ENCODE measurements around the gene CHST8.

CHST8 gene

GRCh38 chr19:33766623-33767022 is 144.9 kb downstream of the CHST8 start:
- no peak for DNase-seq

GRCh38 chr19:33767898-33768413 is 146.2 kb downstream of the CHST8 start:
- Histone ChIP-seq H3K36me3 (replicated peaks; ENCODE audit: insufficient read depth, low read length) (no peaks in the 10 kb centered on the region), H3K27ac (ENCODE audit: low read length) (no peak overlapping the region), H3K79me2 (ENCODE audit: low read length) (no peaks in the 10 kb centered on the region), H3K9me2 (replicated peaks; ENCODE audit: insufficient read depth, low read length) (no peaks in the 10 kb centered on the region), H2AFZ (ENCODE audit: low read length) (no peak overlapping the region), H3K4me3 (ENCODE audit: low read length) (no peak overlapping the region), H3K4me1 (ENCODE audit: low read length) (no peaks in the 10 kb centered on the region), H3F3A (ENCODE audit: insufficient read depth, low read length) (no peaks in the 10 kb centered on the region), H3K4me2 (ENCODE audit: low read depth, low read length) (no peak overlapping the region), H3K9ac (ENCODE audit: low read length) (no peak overlapping the region), H3K27me3 (replicated peaks; ENCODE audit: insufficient read depth, low read length) (peaks cover 9% of the 10 kb centered on the region), H3K9me3 (replicated peaks; ENCODE audit: insufficient read depth, low read length) (no peaks in the 10 kb centered on the region), H4K20me1 (ENCODE audit: insufficient read depth, low read length) (no peaks in the 10 kb centered on the region)
- TF ChIP-seq EZH2 (optimal IDR thresholded peaks at IDR 0.05; ENCODE audit: low read depth, low read length) (no peak), EZH2phosphoT487 (IDR thresholded peaks at IDR 0.05; ENCODE audit: low read length) (no peak), CTCF (IDR thresholded peaks at IDR 0.05; ENCODE audit: low read length) (peak; percentile 46)
- DNase-seq, result peak; percentile 29

More at GRCh38 chr19:33766623-33767022, 144.9 kb downstream of the CHST8 start:
- Histone ChIP-seq H3K27ac (ENCODE audit: low read length) (no peak overlapping the region), H3K9me2 (replicated peaks; ENCODE audit: insufficient read depth, low read length) (no peaks in the 10 kb centered on the region), H3K9ac (ENCODE audit: low read length) (no peak overlapping the region), H2AFZ (ENCODE audit: low read length) (no peak overlapping the region), H3K36me3 (replicated peaks; ENCODE audit: insufficient read depth, low read length) (no peaks in the 10 kb centered on the region), H3F3A (ENCODE audit: insufficient read depth, low read length) (no peaks in the 10 kb centered on the region), H3K4me1 (ENCODE audit: low read length) (no peaks in the 10 kb centered on the region), H3K4me3 (ENCODE audit: low read length) (no peak overlapping the region), H3K9me3 (replicated peaks; ENCODE audit: insufficient read depth, low read length) (no peaks in the 10 kb centered on the region), H4K20me1 (ENCODE audit: insufficient read depth, low read length) (no peaks in the 10 kb centered on the region), H3K4me2 (ENCODE audit: low read depth, low read length) (no peak overlapping the region), H3K79me2 (ENCODE audit: low read length) (no peaks in the 10 kb centered on the region), H3K27me3 (replicated peaks; ENCODE audit: insufficient read depth, low read length) (peaks cover 9% of the 10 kb centered on the region)
- no peak for TF ChIP-seq CTCF (IDR thresholded peaks at IDR 0.05; ENCODE audit: low read length)
- TF ChIP-seq EZH2phosphoT487 (IDR thresholded peaks at IDR 0.05; ENCODE audit: low read length), result no peak
- no peak for TF ChIP-seq EZH2 (optimal IDR thresholded peaks at IDR 0.05; ENCODE audit: low read depth, low read length)

- H3K27ac ChIP-seq (ENCODE audit: low read length), result no peak overlapping the region
- TF ChIP-seq CTCF (IDR thresholded peaks at IDR 0.05; ENCODE audit: low read length) (no peak), EZH2 (optimal IDR thresholded peaks at IDR 0.05; ENCODE audit: low read depth, low read length) (no peak), EZH2phosphoT487 (IDR thresholded peaks at IDR 0.05; ENCODE audit: low read length) (no peak)
- H2AFZ ChIP-seq (ENCODE audit: low read length), result no peak overlapping the region
- no peak overlapping the region for H3K4me2 ChIP-seq (ENCODE audit: low read depth, low read length)
- no peaks in the 10 kb centered on the region for H4K20me1 ChIP-seq (ENCODE audit: insufficient read depth, low read length)
- no peaks in the 10 kb centered on the region for H3K9me3 ChIP-seq (replicated peaks; ENCODE audit: insufficient read depth, low read length)
- DNase-seq, result no peak
- H3K27me3 ChIP-seq (replicated peaks; ENCODE audit: insufficient read depth, low read length), result peaks cover 9% of the 10 kb centered on the region
- H3K79me2 ChIP-seq (ENCODE audit: low read length), result no peaks in the 10 kb centered on the region
- H3F3A ChIP-seq (ENCODE audit: insufficient read depth, low read length), result no peaks in the 10 kb centered on the region
- no peaks in the 10 kb centered on the region for H3K36me3 ChIP-seq (replicated peaks; ENCODE audit: insufficient read depth, low read length)
- H3K9ac ChIP-seq (ENCODE audit: low read length), result no peak overlapping the region
- no peak overlapping the region for H3K4me3 ChIP-seq (ENCODE audit: low read length)
- H3K4me1 ChIP-seq (ENCODE audit: low read length), result no peaks in the 10 kb centered on the region
- H3K9me2 ChIP-seq (replicated peaks; ENCODE audit: insufficient read depth, low read length), result no peaks in the 10 kb centered on the region
Measured at GRCh38 chr19:33769208-33769607, 147.5 kb downstream of the CHST8 start.
